ENCODE data around the gene CENPE. TPM values are rescaled to one million over a fixed set of nuclear protein-coding genes. Genes with fewer than 3 reads are reported as not detected.

CENPE gene
- total RNA-seq, 1 donor from 2014 or later = 36.5 TPM

DNA sequence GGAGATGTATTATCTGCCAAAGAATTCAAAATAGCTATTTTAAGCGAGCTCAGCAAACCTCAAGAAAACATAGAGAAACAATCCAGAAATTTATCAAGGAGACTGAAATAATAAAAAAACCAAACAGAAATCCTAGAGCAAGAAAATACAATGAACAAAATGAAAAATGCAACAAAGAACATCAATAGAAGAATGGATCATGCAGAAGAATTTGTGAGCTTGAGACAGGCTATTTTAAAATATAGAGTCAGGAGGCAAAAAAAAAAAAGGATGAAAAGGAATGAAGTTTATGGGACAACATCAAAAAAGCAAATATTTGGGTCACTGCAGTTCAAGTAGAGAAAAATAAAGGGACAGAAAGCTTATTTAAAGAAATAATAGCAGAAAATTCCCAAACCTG is 29.1 kb downstream of the CENPE start:
- H3K27ac Mint-ChIP-seq = no peak overlapping the region
- peaks cover 78% of the 10 kb centered on the region for H3K36me3 Mint-ChIP-seq (ENCODE audit: low read depth)
- DNase-seq (ENCODE audit: low spot score) = no peak
- intact Hi-C loops (cut with micrococcal nuclease) = no loop called here
- no peaks in the 10 kb centered on the region for H3K27me3 Mint-ChIP-seq (ENCODE audit: low read depth)
- H3K4me1 Mint-ChIP-seq (ENCODE audit: low read depth) = peaks cover 23% of the 10 kb centered on the region
- peaks cover 27% of the 10 kb centered on the region for H3K9me3 Mint-ChIP-seq
- no peak overlapping the region for H3K4me3 Mint-ChIP-seq (ENCODE audit: low read depth)

DNA sequence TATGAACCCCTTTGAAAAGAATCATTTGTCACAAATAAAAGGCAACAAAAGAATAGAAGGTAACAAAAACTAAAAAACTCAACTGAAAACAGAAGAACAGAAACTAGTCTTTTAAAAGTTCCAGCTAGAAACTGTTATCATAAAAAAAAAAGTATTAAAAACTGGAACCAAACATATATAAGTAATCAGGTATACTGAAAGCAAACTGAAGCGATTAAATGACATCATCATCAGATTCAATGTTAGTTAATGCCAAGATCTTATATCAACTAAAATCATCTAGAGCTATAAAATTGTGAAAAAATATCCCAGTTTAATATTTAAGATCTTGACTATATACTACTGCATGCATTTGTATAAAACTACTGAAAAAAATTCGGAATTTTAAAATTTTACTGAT is 36.0 kb downstream of the CENPE start:
- Mint-ChIP-seq H3K27ac (no peak overlapping the region), H3K27me3 (ENCODE audit: low read depth) (no peaks in the 10 kb centered on the region), H3K4me3 (ENCODE audit: low read depth) (no peak overlapping the region), H3K36me3 (ENCODE audit: low read depth) (peaks cover 57% of the 10 kb centered on the region), H3K4me1 (ENCODE audit: low read depth) (peaks cover 12% of the 10 kb centered on the region), H3K9me3 (no peaks in the 10 kb centered on the region)
- intact Hi-C loops (cut with micrococcal nuclease) = no loop called here
- DNase-seq (ENCODE audit: low spot score) = no peak

DNA sequence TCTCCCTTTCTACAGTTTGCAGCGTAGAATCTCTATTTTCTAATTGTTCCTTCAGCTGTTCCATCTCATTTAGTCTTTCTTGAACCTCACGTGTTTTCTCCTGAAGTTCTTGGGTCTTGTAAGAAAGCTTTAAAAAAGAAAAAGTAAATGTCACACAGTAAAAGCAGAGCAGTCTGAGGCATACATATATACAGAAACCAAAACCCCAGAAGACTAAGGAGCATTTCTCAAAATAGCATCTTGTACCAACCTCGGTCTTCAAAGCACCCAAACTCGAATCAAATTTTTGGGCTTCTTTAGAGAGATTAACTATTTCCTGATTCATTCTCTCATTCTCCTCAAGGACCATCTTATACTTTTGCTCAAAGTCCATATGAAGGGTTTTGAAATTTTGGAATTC is 39.4 kb downstream of the CENPE start:
- no peaks in the 10 kb centered on the region for H3K27me3 Mint-ChIP-seq (ENCODE audit: low read depth)
- peak overlapping the region; percentile 55 for H3K4me3 Mint-ChIP-seq (ENCODE audit: low read depth)
- H3K27ac Mint-ChIP-seq = peak overlapping the region; percentile 78
- no peak for DNase-seq (ENCODE audit: low spot score)
- H3K4me1 Mint-ChIP-seq (ENCODE audit: low read depth) = peaks cover 11% of the 10 kb centered on the region
- H3K9me3 Mint-ChIP-seq = peaks cover 15% of the 10 kb centered on the region
- intact Hi-C loops (cut with micrococcal nuclease) = no loop called here
- H3K36me3 Mint-ChIP-seq (ENCODE audit: low read depth) = peaks cover 75% of the 10 kb centered on the region

DNA sequence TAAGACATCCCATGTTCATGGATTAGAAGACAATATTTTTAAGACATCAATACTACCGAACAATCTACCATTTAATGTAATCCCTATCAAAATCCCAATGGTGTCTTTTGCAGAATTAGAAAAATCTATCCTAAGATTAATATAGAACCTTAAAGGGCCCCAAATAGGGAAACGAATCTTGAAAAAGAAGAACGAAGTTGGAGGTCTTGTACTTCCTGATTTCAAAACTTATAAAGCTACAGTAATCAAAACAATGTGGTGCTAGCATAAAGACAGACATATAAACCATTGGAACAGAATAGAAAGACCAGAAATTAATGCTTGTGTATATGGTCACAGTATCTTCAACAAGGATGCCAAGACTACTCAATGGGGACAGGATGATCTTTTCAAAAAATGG is 42.0 kb downstream of the CENPE start:
- Mint-ChIP-seq H3K27me3 (ENCODE audit: low read depth) (no peaks in the 10 kb centered on the region), H3K4me1 (ENCODE audit: low read depth) (peaks cover 20% of the 10 kb centered on the region), H3K27ac (no peak overlapping the region), H3K9me3 (peaks cover 15% of the 10 kb centered on the region), H3K36me3 (ENCODE audit: low read depth) (peaks cover 85% of the 10 kb centered on the region), H3K4me3 (ENCODE audit: low read depth) (no peak overlapping the region)
- no peak for DNase-seq (ENCODE audit: low spot score)
- intact Hi-C loops (cut with micrococcal nuclease) = no loop called here

DNA sequence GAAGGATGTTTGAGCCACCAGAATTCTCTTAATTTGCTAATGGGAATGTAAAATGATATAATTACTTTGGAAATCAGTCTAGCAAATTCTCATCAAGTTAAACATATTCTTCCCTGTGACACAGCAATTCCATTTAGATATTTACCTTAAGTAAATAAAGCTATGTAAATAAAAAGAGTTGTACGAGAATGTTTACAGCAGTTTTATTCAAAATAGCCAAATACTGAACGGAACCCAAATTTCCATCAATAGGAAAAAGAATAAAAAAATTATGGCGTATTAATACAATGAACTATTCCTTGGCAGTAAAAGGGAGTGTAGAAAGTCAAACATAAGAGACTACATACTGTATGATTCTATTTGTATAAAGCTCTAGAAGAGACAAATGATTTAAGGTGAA is 45.8 kb downstream of the CENPE start:
- intact Hi-C loops (cut with micrococcal nuclease) = no loop called here
- Mint-ChIP-seq H3K4me1 (ENCODE audit: low read depth) (peaks cover 24% of the 10 kb centered on the region), H3K9me3 (peaks cover 15% of the 10 kb centered on the region), H3K27ac (no peak overlapping the region), H3K4me3 (ENCODE audit: low read depth) (no peak overlapping the region), H3K27me3 (ENCODE audit: low read depth) (no peaks in the 10 kb centered on the region), H3K36me3 (ENCODE audit: low read depth) (peaks cover 94% of the 10 kb centered on the region)
- DNase-seq (ENCODE audit: low spot score) = no peak

DNA sequence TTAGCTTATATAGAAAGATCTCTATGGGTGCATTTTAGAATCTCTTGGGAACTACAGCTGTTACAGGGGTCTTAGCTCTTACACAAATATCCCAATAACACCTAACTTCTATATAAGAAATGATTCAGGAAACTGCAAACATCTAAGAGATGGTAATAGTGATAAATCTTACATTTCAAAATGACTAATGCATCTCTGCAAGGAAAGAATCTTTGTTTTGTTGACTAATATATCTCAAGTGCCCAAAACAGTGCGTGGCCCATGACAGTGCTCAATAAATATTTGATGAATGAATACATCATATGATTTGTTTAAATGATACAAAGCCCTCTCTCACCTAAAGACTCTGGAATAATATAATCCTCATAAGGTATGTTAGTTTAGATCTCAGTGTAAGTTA is 47.5 kb downstream of the CENPE start:
- intact Hi-C loops (cut with micrococcal nuclease) = no loop called here
- Mint-ChIP-seq H3K9me3 (peaks cover 4% of the 10 kb centered on the region), H3K27ac (no peak overlapping the region), H3K4me1 (ENCODE audit: low read depth) (peaks cover 25% of the 10 kb centered on the region), H3K27me3 (ENCODE audit: low read depth) (no peaks in the 10 kb centered on the region), H3K4me3 (ENCODE audit: low read depth) (no peak overlapping the region), H3K36me3 (ENCODE audit: low read depth) (peaks cover 92% of the 10 kb centered on the region)
- no peak for DNase-seq (ENCODE audit: low spot score)

DNA sequence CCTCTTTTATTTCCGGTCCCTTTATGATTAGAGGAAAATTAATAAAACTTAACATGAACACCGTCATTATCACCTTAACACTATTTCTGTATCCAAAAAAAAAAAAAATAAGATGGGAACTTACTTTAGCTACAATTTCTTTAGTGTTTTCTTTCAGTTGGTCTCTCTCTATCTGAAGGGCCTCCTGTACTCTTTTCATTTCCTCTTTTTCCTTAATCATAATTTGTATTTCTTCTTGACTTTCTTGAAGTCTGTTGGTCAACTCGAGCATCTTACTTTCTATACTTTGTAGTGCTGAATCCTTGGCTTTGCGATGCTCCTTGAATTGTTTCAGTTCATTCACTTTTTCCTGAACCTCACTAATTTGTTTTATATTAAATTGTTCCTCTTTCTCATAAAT is 53.2 kb downstream of the CENPE start:
- Mint-ChIP-seq H3K9me3 (no peaks in the 10 kb centered on the region), H3K27ac (no peak overlapping the region), H3K27me3 (ENCODE audit: low read depth) (no peaks in the 10 kb centered on the region), H3K4me1 (ENCODE audit: low read depth) (peaks cover 9% of the 10 kb centered on the region), H3K36me3 (ENCODE audit: low read depth) (peaks cover 88% of the 10 kb centered on the region), H3K4me3 (ENCODE audit: low read depth) (no peak overlapping the region)
- DNase-seq (ENCODE audit: low spot score) = no peak
- intact Hi-C loops (cut with micrococcal nuclease) = no loop called here

DNA sequence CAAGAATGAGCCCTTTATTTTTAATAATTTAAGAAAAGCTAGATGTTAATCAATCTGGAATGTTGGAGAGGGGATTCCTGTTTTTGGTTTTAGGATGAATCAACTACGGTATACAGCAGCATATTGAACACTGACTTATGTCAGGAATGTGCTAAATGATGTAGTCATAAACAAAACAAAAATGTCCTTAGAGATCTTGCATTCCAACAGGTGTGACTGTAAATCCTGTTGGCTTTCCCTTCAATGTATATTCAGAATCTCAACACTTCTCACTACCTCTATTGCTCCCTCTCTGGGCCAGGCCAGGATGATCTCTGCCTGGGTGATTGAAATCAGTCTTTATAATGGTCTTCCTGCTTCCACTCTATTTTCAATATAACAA is 60.7 kb downstream of the CENPE start:
- no peaks in the 10 kb centered on the region for H3K27me3 Mint-ChIP-seq (ENCODE audit: low read depth)
- no peak overlapping the region for H3K4me3 Mint-ChIP-seq (ENCODE audit: low read depth)
- peaks cover 15% of the 10 kb centered on the region for H3K4me1 Mint-ChIP-seq (ENCODE audit: low read depth)
- peaks cover 77% of the 10 kb centered on the region for H3K36me3 Mint-ChIP-seq (ENCODE audit: low read depth)
- no peaks in the 10 kb centered on the region for H3K9me3 Mint-ChIP-seq
- DNase-seq (ENCODE audit: low spot score) = no peak
- no peak overlapping the region for H3K27ac Mint-ChIP-seq
- intact Hi-C loops (cut with micrococcal nuclease) = no loop called here

DNA sequence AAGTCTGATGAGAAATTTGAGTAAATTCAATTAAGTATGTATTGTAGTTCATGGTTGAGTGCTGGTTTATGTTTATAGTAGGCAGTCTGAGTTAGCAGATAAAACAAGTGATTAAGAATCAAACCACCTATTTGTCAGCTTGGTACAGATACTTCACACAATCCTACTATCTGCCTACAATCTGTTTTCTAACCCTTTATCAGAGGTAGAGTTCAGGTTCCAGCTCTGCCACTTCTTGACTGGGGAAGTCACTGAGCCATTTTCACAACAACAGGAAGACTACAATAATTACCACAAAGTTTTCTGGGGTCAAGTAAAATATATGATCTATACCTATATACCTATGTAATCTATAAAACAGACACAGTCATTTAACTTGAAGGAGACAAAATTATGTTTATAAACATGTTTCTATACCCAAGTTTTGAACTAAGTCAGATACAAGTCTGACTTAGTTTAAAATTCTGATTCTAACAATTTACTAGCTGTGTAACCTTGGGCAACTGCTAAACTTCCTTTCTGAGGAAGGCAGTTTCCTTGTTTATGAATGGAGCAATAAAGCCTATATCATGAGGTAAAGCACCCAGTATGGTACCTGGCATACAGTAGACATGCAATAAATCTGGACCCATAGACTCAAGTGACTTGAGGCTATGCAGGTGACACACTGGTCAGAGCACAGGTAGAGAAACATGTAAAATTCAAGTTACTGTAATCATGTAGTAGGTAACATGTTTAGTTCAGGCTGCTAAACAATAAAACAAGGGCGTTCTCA is 61.3 kb downstream of the CENPE start:
- intact Hi-C loops (cut with micrococcal nuclease) = no loop called here
- no peak for DNase-seq (ENCODE audit: low spot score)
- Mint-ChIP-seq H3K36me3 (ENCODE audit: low read depth) (peaks cover 76% of the 10 kb centered on the region), H3K9me3 (no peaks in the 10 kb centered on the region), H3K4me3 (ENCODE audit: low read depth) (no peak overlapping the region), H3K27me3 (ENCODE audit: low read depth) (no peaks in the 10 kb centered on the region), H3K4me1 (ENCODE audit: low read depth) (peaks cover 15% of the 10 kb centered on the region), H3K27ac (no peak overlapping the region)

DNA sequence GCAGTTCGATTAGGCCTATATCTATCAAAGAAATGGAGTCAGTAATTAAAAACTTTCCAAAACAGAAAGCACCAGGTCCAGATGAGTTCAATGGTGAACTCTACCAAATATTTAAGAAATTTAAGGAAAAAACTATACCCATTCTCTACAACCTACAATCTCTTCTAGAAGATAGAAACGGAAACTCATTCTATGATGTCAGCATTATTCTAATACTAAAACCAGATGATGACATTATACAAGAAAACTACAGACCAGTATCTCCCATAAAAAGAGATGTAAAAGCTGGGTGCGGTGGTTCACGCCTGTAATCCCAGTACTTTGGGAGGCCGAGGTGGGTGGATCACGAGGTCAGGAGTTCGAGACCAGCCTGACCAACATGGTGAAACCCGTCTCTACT is 69.0 kb downstream of the CENPE start:
- no peak overlapping the region for H3K27ac Mint-ChIP-seq
- H3K4me3 Mint-ChIP-seq (ENCODE audit: low read depth) = no peak overlapping the region
- no peaks in the 10 kb centered on the region for H3K27me3 Mint-ChIP-seq (ENCODE audit: low read depth)
- DNase-seq (ENCODE audit: low spot score) = no peak
- peaks cover 84% of the 10 kb centered on the region for H3K36me3 Mint-ChIP-seq (ENCODE audit: low read depth)
- H3K9me3 Mint-ChIP-seq = peaks cover 32% of the 10 kb centered on the region
- no peaks in the 10 kb centered on the region for H3K4me1 Mint-ChIP-seq (ENCODE audit: low read depth)
- intact Hi-C loops (cut with micrococcal nuclease) = no loop called here

DNA sequence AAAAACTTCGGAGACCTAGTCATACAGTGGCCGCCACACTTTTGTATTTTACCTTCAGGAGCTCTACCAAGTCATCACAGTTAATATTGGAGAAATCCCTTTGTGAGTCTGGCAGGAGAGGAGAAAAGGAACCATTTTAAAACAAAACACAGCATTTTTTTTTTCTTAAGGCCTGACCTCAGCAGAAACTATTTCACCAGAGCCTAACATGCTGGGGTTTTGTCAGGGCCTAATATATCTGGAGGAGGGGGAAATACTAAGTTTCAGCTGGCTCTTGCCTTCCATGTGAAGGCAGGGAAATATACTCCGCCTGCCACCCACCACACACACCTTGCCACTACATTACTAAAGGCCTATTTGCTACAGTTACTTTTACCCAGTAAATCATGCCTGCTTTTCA is 72.0 kb downstream of the CENPE start:
- Mint-ChIP-seq H3K27me3 (ENCODE audit: low read depth) (no peaks in the 10 kb centered on the region), H3K27ac (no peak overlapping the region), H3K4me1 (ENCODE audit: low read depth) (peaks cover 2% of the 10 kb centered on the region), H3K9me3 (peaks cover 32% of the 10 kb centered on the region), H3K4me3 (ENCODE audit: low read depth) (no peak overlapping the region), H3K36me3 (ENCODE audit: low read depth) (peaks cover 75% of the 10 kb centered on the region)
- no peak for DNase-seq (ENCODE audit: low spot score)
- intact Hi-C loops (cut with micrococcal nuclease) = no loop called here

DNA sequence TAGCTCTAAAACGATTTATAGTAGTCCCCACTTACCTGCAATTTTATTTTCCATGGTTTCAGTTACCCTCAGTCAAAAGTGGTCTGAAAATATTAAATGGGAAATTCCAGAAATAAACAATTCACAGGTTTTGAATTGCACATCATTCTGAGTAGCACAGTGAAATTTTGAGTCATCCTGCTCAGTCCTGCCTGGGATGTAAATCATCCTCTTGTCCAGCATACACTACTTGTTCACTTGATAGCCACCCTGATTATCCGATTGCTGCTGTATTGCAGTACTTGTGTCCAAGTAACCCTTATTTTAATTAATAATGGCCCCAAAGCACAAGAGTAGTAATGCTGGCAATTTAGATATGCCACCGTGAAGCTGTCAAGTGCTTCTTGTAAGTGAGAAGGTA is 75.0 kb downstream of the CENPE start:
- intact Hi-C loops (cut with micrococcal nuclease) = no loop called here
- no peak overlapping the region for H3K4me3 Mint-ChIP-seq (ENCODE audit: low read depth)
- no peak overlapping the region for H3K27ac Mint-ChIP-seq
- peaks cover 2% of the 10 kb centered on the region for H3K4me1 Mint-ChIP-seq (ENCODE audit: low read depth)
- peaks cover 11% of the 10 kb centered on the region for H3K9me3 Mint-ChIP-seq
- H3K27me3 Mint-ChIP-seq (ENCODE audit: low read depth) = no peaks in the 10 kb centered on the region
- DNase-seq (ENCODE audit: low spot score) = no peak
- peaks cover 64% of the 10 kb centered on the region for H3K36me3 Mint-ChIP-seq (ENCODE audit: low read depth)

DNA sequence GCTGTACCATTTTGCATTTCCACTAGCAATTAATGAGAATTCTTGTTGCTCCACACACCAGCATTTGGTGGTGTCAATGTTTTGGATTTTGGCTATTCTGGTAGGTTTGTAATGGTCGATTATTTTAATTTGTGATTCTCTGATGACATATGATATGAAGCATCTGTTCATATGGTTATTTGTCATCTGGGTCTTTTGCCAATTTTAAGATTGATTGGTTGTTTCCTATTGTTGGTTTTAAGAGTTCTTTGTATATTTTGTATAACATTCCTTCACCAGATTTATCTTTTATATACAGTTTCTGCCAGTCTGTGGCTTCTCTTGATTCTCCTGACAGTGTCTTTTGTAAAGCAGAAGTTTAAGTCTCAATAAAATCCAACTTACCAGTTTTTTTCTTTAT is 80.0 kb downstream of the CENPE start:
- Mint-ChIP-seq H3K4me3 (ENCODE audit: low read depth) (no peak overlapping the region), H3K27me3 (ENCODE audit: low read depth) (no peaks in the 10 kb centered on the region), H3K4me1 (ENCODE audit: low read depth) (no peaks in the 10 kb centered on the region), H3K36me3 (ENCODE audit: low read depth) (peaks cover 31% of the 10 kb centered on the region), H3K9me3 (no peaks in the 10 kb centered on the region), H3K27ac (no peak overlapping the region)
- DNase-seq (ENCODE audit: low spot score) = no peak
- intact Hi-C loops (cut with micrococcal nuclease) = no loop called here

DNA sequence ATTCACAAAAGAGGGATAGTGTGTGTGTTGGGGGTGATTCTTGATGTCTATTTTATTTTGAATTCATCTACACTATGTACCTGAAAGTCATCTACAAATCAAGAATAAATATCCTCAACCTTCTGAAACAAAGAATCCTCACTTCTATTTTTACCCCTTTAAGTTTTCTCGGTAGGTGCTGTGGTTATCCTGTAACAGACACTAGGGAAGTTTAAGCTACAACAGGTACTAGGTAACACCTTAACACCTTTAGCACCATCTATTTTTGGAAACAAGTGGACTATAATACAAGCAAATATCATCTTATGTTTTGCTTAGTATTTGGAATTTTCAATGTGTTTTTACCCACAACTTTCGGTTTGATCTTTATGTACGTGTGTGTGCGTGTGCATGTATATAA is 86.5 kb downstream of the CENPE start:
- H3K9me3 Mint-ChIP-seq = no peaks in the 10 kb centered on the region

More for the DNA sequence above, 86.5 kb downstream of the CENPE start:
- no peak for DNase-seq (ENCODE audit: low spot score)
- Mint-ChIP-seq H3K36me3 (ENCODE audit: low read depth) (peaks cover 37% of the 10 kb centered on the region), H3K27ac (no peak overlapping the region), H3K27me3 (ENCODE audit: low read depth) (no peaks in the 10 kb centered on the region), H3K4me3 (ENCODE audit: low read depth) (no peak overlapping the region), H3K4me1 (ENCODE audit: low read depth) (peaks cover 1% of the 10 kb centered on the region)
- intact Hi-C loops (cut with micrococcal nuclease) = no loop called here
